GM19455 (cell line): Measurements from ENCODE around the gene GOLGA8H.
"Not testable (repeated sequence)": the region's sequence is repeated elsewhere in the genome, so short reads cannot be mapped to it uniquely, and the experiment has no call there.

Experiments used
- ATAC-seq: cut with Tn5 transposase; IDR thresholded peaks from one replicate; pipeline ENCODE4 v1.9.1; 2021; ENCODE audit not compliant: unreplicated experiment

The GOLGA8H gene, protein sequence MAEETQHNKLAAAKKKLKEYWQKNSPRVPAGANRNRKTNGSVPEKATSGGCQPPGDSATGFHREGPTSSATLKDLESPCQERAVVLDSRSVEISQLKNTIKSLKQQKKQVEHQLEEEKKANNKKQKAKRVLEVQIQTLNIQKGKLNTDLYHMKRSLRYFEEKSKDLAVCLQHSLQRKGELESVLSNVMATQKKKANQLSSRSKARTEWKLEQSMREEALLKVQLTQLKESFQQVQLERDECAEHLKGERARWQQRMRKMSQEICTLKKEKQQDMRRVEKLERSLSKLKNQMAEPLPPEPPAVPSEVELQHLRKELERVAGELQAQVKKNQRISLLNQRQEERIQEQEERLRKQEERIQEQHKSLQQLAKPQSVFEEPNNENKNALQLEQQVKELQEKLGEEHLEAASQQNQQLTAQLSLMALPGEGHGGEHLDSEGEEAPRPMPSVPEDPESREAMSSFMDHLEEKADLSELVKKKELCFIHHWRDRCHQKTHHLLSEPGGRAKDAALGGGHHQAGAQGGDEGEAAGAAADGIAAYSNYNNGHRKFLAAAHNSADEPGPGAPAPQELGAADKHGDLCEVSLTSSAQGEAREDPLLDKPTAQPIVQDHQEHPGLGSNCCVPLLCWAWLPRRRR

DNA sequence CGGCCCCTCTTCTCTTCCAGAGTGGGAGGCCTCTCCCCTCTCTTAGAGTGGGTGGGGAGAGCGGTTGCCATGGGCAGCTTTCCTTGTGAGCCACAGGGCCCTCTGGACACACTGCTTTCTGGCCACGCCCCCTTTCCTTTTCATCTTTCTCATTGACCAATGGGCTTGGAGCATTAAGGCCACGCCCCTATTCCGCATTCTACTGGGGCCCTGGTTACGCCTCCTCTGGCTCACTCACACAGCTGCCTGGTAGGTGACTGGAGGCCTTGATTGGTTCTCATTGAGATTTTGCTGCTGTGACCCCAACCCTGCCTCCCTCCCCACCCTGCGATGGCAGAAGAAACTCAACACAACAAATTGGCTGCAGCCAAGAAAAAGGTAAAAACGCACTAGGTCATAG is at the start of gene GOLGA8H:
GOLGA8H (plus strand) TSS at position 233 of the 400 bp plus-strand sequence; CDS start at position 331, 98 bp downstream.
- not testable (repeated sequence) for ATAC-seq

- not testable (repeated sequence) for ATAC-seq
Measured at GRCh38 chr15:30566949-30567348, 36.9 kb upstream of the GOLGA8H start.

DNA sequence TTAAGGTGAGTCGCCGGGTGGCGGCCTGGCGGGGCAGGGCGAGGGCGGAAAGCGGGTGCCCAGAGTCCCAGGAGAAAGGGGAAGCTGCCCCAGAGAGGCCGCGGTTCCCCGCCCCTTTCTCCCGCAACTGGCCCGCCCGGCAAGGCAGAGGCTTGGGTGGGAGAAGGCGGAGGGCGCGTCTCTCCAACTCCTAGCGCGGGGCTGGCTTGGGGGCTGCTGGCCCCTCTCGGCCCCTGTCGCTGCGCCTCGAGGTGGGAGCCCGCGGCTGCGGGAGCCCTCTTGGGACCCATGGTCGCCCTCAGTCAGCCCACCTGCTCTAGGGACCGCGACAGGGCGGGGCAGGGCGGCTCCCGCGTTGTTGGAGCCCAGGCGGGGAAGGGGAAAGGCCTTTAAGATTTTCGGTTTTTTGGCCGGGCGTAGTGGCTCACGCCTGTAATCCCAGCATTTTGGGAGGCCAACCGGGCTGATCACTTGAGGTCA is 30.8 kb upstream of the GOLGA8H start:
- not testable (repeated sequence) for ATAC-seq

DNA sequence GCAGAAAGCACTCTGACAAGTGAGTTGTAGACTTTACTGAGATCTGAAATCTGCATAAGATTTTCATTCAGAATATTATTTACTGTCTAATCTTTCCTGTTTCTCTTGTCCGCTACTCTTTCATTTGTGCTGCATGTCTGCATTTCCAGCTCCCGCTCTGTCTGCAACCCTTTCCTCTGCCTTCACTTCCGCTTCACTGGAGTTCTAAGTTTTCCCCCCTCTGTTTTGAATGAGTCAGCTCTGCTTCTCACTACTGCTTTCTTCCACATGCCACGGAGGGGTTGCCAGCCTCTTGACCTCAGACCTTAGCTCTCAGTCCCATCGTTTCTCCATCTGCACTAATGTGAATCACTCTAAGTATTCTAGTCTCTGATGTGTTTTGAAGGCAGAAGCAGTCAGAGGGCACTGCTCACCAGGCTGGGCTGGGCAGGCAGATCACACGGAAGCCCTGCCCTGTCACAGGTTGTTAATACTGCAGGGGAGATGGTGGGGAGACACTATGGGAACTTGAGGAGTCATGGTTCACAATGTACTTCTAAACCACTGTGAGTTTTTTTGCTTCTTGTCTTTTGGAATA is 24.3 kb upstream of the GOLGA8H start:
- ATAC-seq, result not testable (repeated sequence)

DNA sequence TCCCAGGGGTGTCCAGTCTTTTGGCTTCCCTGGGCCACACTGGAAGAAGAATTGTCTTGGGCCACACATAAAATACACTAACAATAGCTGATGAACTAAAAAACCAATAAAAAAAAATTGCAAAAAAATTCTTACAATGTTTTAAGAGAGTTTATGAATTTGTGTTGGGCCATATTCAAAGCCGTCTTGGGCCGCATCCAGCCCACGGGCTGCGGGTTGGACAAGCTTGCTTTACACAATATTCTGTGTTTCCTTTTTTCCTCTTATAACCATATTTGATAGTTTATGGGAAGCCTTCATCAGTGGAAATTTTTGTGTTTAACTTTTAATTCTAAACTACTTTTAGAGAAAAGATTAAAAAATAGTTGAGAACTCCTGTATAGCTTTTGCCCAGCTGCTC is 23.1 kb upstream of the GOLGA8H start:
- not testable (repeated sequence) for ATAC-seq

GRCh38 chr15:30598953-30599352 is 4.9 kb upstream of the GOLGA8H start:
- not testable (repeated sequence) for ATAC-seq

- ATAC-seq, result not testable (repeated sequence)
Measured at GRCh38 chr15:30612271-30612670, 8.4 kb downstream of the GOLGA8H start.

- not testable (repeated sequence) for ATAC-seq
Measured at GRCh38 chr15:30621342-30621741, 17.5 kb downstream of the GOLGA8H start.

GRCh38 chr15:30625436-30626193 is 21.8 kb downstream of the GOLGA8H start, which contains the start of gene ARHGAP11B:
Gene ARHGAP11B, plus strand, starts transcription at chr15:30626128.
- ATAC-seq, result peak; percentile 93

GRCh38 chr15:30626194-30626565 is 22.4 kb downstream of the GOLGA8H start:
- peak; percentile 26 for ATAC-seq

GRCh38 chr15:30626632-30627031 is 22.8 kb downstream of the GOLGA8H start:
- not testable (repeated sequence) for ATAC-seq

DNA sequence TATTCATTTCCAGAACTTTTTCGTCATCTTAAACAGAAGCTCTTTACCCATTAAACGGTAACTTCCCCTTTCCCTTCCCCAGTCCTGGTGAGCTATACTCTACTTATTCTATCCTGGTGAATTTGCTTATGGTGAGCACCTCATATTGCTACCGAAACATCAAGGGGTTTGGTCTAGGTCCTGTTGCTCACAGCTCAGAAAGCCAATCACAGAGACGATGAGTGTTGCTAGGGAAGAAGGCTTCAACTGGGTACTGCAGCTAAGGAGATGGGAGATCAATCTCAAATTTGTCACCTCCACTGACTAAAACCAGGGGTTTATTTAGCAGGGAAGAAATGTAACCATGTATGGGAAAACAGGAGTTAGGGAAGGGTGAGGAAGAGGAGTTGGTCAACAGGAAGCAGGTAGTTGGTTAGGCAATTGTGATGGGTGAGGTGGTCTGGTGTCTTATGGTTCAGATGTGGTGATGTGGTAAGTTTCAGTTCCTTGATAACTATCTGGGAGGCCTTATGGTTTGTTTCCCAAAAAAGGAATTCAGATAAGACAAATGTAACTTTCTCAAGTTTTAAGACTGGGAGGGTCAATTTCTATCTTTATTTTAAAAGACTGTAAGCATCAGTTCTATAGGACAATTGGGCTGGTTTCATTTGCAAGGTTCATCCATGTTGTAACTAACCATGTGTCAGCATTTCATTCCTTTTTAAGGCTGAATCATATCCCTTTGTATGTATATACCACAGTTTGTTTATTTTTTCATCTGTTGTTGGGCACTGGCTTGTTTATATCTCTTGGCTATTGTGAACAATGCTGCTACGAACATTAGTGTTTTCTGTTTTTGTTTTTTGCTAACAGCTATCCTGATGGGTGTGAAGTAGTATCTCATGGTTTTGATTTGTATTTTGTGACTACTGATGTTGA is 46.4 kb downstream of the GOLGA8H start:
- no peak for ATAC-seq

GRCh38 chr15:30661154-30661553 is 57.3 kb downstream of the GOLGA8H start:
- ATAC-seq, result not testable (repeated sequence)
